ENCODE results near the gene KAT6B. TPM values are rescaled to one million over a fixed set of nuclear protein-coding genes. Genes with fewer than 3 reads are reported as not detected.
"Not testable (repeated sequence)": the region's sequence is repeated elsewhere in the genome, so short reads cannot be mapped to it uniquely, and the experiment has no call there.

Gene KAT6B
- total RNA-seq, 2 donors from 2014 or later = 19.4 to 27.1 TPM

DNA sequence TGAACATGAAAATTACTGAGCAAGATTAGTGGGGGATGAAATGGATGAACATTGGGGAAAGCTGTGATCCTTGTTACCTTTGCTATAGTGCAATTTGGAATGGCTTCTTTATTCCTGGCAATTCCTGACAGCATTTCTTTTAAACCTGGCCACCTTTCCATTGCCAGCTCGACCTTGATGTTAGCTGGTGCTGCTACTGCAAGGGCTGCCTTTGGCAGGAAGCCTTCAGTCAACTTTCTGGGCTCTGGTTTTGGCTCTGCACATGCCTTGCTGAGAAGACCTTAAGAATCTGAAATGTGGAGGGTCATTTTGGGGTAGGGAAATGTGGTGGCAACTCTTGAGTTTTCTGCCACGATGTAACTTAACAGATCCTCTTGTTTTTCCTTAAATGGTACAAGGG, 64.7 kb downstream of the KAT6B start:
- peaks cover 0 to 5% of the 10 kb centered on the region in 2 donors for H3K9me3 Mint-ChIP-seq
- H3K27ac Mint-ChIP-seq = no peak overlapping the region
- no peak for DNase-seq (ENCODE audit: low spot score in 2 of 2)
- ATAC-seq = no peak
- peaks cover 0 to 7% of the 10 kb centered on the region in 2 donors for H3K36me3 Mint-ChIP-seq

DNA sequence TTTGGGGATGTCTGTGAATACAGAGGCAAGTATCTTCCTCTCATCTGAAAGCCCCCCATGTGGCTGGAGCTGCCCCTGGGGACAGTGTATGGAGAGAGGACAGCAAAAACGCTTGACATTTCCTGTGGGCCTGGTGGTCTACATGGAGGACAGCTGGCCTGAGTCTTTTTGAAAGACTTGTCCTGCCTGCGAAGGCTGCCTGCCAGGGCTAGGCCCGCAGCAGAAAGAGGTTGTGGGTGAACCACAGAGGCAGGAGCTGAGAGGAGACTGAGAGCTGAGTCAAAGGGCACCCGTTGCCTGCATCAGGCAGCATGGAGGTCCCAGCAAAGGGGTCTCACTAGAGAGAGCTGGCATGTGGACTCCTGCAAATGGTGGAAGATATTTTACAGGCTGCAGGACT, 66.4 kb downstream of the KAT6B start:
- no peak for ATAC-seq
- no peak overlapping the region for H3K27ac Mint-ChIP-seq
- H3K36me3 Mint-ChIP-seq = peaks cover 0 to 12% of the 10 kb centered on the region in 2 donors
- no peak for DNase-seq (ENCODE audit: low spot score in 2 of 2)
- H3K9me3 Mint-ChIP-seq = peaks cover 0 to 5% of the 10 kb centered on the region in 2 donors

DNA sequence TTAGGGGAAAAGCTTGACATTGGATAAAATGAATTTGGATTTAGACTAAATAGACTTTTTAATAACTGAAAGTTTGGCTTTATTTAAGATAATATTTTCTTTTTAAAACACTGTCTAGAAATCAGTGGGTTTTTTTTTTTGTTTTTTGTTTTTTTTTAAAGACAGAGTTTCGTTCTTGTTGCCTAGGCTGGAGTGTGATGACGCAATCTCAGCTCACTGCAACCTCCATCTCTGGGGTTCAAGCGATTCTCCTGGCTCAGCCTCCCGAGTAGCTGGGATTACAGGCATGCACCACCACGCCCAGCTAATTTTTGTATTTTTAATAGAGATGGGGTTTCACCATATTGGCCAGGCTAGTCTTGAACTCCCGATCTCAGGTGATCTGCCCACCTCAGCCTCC, 66.9 kb downstream of the KAT6B start:
- H3K9me3 Mint-ChIP-seq; H3K27ac Mint-ChIP-seq; ATAC-seq; DNase-seq (ENCODE audit: low spot score in 2 of 2): not testable (repeated sequence)
- H3K36me3 Mint-ChIP-seq = peaks cover 0 to 12% of the 10 kb centered on the region in 2 donors

DNA sequence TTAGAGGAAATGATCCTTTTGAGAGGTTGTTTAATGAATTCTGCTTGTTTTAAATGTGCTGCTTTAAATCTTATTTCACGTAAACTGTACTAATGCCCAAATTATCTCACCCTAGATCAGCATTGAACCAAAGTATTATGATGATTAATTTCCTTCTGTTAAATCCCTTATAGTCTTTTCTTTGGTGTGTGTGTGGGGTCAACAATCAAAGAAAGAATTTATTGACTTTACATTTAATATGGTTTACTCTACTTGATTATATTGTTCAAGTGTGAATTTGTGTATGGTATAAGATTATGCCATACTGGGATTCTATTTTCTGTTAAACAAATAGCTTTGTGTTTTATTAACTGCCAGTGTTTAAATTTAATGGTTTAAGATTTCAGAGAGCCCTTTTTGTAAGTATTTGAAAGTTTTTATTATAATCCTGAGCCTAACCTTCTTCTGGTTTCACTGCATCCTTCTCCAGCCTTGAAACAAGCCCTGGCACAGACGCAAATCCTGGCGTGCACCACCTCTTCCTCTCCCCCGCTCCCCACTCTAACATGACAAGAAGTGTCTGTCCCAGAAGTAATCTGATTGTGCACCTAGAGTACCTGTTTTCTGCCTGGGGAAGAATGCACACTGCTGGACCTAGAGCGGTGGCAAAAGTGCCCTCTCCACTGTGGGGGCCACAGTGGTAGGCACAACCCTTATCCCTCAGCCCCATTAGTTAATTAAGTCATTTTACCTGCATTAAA, 70.6 kb downstream of the KAT6B start:
- ATAC-seq = no peak
- peak overlapping the region; percentile 44 to 72 for H3K27ac Mint-ChIP-seq
- H3K9me3 Mint-ChIP-seq = peaks cover 0 to 6% of the 10 kb centered on the region in 2 donors
- no peak for DNase-seq (ENCODE audit: low spot score in 2 of 2)
- H3K36me3 Mint-ChIP-seq = peaks cover 0 to 17% of the 10 kb centered on the region in 2 donors

DNA sequence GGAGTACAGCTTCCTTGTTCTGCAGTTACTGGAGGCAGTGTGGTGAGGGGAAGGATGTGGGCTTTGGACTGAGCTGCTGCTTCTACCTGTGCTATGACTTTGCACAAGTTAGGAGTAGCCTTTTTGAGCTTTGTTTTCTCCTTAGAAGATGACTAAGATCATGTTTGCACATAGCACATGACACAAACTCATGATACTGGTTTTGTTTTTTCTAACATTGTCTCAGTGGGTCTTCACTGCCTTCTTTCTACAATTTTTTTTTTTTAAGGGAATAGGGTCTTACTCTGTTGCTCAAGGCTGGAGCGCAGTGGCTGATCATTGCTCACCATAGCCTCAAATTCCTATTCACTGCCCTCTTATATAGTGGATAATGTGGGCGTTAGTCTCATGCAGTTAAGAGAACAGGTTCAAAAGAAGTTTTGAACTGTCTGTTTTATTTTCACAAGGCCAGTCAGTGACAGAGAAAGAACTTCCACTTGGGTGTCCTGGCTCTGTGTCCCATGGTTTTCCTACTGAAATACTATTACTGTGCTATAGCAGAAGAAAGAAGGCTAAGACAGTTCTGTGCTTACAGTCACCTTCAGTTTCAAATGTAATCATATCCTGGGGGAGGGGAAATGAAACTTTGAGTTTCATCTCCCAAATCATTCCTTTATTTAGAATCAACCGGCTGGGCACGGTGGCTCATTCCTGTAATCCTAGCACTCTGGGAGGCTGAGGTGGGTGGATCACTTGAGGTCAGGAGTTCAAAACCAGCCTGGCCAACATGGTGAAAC, 72.0 kb downstream of the KAT6B start:
- peak overlapping the region; percentile 55 to 73 for H3K27ac Mint-ChIP-seq
- peaks cover 0 to 9% of the 10 kb centered on the region in 2 donors for H3K9me3 Mint-ChIP-seq
- peak; percentile 87 to 96 for ATAC-seq
- DNase-seq (ENCODE audit: low spot score in 2 of 2) = peak in 1 of 2 donors; percentile 20
- peaks cover 0 to 17% of the 10 kb centered on the region in 2 donors for H3K36me3 Mint-ChIP-seq

DNA sequence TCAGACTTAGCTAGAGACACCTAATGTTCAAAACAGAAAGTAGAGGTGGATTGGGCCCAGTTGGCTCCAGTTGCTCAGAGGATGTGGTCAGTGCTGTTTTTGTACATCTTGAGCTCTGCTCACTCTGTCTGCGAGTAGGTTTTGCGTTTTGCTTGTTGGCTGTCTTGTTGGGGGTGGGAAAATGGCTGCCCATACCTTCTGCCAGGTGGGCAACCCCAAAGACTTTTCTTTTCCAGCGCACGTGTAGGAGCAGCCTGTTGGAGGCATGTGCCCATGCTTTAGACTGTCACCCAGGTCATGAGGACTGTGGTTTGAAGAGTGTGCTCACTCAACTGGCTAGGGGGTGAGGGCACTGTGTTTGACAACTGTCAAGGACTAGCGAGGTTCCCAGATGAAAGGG, 73.9 kb downstream of the KAT6B start:
- ATAC-seq (peak in 1 of 2 donors; percentile 33), DNase-seq (ENCODE audit: low spot score in 2 of 2) (peak in 1 of 2 donors; percentile 7)
- Mint-ChIP-seq H3K27ac (no peak overlapping the region), H3K36me3 (peaks cover 0 to 17% of the 10 kb centered on the region in 2 donors), H3K9me3 (peaks cover 0 to 9% of the 10 kb centered on the region in 2 donors)

DNA sequence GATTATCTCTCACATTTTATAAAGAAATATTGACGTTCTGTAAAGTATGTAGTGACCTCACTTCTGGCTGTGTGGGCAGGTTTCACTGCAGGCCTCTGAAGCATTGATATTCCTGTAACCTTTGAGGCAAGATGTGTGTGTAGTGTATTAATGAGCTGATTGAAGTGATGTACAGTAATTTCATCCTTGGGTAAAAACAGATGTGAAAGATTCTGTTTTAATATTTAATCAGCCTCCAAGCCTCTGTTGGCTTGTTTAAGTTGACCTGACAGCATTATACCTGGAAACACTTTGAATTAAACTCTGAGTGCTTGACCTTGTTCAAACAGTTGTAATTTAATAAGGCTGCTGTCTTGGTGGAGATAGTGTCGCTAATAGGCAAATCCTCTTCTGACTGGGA, 74.9 kb downstream of the KAT6B start:
- peak overlapping the region in 1 of 2 donors; percentile 35 for H3K27ac Mint-ChIP-seq
- peaks cover 0 to 4% of the 10 kb centered on the region in 2 donors for H3K9me3 Mint-ChIP-seq
- no peak for ATAC-seq
- no peak for DNase-seq (ENCODE audit: low spot score in 2 of 2)
- H3K36me3 Mint-ChIP-seq = peaks cover 0 to 10% of the 10 kb centered on the region in 2 donors

DNA sequence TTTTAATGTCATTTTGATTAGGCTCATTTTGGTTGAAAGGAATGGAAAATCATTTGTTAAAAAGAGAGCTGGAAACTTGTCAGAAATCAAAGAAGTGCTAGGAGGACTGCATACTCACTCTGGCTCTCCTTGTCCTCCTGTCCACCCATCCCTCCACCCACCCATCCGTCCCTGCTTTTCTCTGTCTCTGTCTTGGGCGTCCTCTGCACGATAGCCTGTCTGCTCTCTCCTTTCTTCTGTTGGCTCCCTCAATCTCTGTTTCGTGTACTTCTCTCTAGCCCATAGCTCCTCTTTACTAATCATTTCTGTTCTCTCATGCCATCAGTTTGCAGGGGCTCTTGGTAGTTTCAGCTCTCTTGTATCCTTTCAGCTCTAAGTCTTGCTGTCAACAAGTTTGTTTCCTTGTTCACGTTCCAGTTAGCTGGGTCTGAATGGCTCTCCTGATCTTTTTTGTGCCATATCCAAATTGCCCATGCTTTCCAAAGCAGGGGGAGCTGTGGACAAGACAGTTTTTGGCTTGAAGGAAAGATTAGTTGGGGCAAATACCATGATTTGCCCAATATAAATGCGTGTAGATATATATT, 75.6 kb downstream of the KAT6B start:
- Mint-ChIP-seq H3K27ac (peak overlapping the region in 1 of 2 donors; percentile 35), H3K36me3 (peaks cover 0 to 10% of the 10 kb centered on the region in 2 donors), H3K9me3 (peaks cover 0 to 4% of the 10 kb centered on the region in 2 donors)
- DNase-seq (ENCODE audit: low spot score in 2 of 2) (no peak), ATAC-seq (no peak)

DNA sequence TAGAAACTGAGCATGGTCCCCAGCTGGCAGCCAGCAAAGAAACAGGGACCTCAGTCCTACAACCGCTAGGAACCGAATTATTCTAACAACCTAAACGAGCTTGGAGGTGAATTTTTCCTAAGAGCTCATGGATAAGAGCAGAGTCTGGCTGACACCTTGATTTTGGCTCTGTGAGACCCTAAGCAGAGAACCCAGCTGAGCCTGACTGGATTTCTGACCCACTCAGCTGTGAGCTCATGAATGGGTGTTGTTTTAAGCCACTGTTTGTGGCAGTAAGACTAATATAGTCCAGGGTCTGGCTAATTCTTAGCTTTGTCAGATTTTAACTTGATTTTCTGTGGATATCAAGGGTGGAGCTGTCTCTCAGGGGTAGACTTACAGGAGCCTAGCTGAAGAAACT, 77.1 kb downstream of the KAT6B start:
- H3K9me3 Mint-ChIP-seq = peaks cover 0 to 4% of the 10 kb centered on the region in 2 donors
- peaks cover 0 to 5% of the 10 kb centered on the region in 2 donors for H3K36me3 Mint-ChIP-seq
- no peak overlapping the region for H3K27ac Mint-ChIP-seq
- DNase-seq (ENCODE audit: low spot score in 2 of 2) (no peak), ATAC-seq (no peak)

DNA sequence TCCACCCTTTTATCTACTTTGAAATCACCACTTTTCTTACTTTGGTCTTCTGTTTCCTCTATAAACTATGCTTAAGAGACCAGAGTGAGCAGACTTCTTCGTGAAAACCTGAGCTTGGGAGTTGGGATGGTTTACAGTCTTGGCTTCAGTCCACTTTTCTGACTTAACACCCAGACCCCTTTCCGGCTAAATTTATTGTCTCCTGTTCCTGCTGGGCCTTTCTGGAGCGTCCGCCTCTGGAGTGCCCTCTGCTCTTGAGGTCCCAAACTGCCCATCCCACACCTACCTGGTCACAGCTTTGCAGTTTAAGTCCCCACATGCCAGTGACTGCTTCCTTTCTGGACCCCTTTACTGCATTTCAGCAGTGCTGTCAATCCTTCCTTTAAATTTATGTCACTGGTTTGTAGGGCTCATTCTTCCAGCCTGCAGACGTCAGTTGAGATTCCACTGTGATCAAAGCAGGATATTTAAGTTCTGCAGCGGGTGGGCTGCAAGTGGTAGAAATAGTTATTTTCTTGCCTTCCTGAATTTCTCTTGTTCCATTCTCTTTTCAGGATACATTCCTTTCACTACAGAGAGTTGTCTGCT, 80.3 kb downstream of the KAT6B start:
- DNase-seq (ENCODE audit: low spot score in 2 of 2) (no peak), ATAC-seq (no peak)
- Mint-ChIP-seq H3K27ac (no peak overlapping the region), H3K9me3 (peaks cover 0 to 4% of the 10 kb centered on the region in 2 donors), H3K36me3 (no peaks in the 10 kb centered on the region)

DNA sequence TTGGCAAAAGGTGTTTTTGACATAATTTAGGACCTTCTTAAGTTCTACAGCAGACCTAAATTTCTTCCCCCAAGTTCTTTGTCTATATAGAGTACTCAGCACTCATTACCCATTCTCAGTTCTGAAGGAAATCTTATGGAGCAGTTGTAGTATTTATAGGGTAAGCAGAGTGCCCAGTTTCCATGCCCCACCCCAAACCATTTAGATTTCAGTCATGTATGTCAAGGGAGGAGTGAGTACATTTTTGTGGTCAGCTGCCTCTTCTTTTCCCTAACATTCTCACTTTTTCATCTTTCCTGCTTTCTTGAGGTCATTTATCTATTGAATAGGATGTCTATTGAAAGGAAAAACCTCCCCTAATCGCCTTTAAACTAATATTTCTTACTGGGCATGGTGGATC, 83.3 kb downstream of the KAT6B start:
- no peak overlapping the region for H3K27ac Mint-ChIP-seq
- DNase-seq (ENCODE audit: low spot score in 2 of 2) (no peak), ATAC-seq (no peak)
- no peaks in the 10 kb centered on the region for H3K9me3 Mint-ChIP-seq
- H3K36me3 Mint-ChIP-seq = no peaks in the 10 kb centered on the region

DNA sequence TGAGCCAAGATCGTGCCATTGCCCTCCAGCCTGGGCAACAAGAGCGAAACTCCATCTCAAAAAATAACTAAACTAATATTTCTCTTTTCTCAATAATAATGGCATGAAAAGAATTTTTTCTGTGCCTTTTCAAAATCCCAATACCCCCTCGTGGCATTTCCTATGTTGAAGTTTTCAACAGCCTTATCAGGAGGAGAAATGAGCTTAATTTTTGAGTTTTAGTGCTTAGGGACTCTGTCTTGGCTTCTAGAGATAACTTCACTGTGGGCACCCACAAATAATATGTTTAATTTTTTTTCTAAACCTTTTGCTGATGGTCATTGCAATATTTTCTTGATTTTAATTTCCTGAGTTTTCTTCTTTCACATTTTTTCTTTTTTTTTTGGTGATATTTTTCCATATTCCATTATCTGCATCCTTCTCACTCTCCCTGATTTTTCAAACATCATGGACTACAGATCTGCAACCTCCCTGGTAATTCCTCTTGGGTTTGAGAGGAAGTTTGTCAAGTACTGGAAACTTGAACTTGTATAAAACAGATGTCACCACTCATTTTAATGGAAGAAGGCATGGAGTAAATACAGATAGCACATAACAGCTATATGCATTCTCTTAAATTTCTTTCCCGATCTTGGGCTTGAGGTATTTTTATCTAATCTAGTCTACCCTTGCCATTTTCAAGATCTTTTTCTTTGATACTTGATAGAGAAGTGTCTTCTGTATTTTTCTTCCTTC, 84.0 kb downstream of the KAT6B start:
- DNase-seq (ENCODE audit: low spot score in 2 of 2) = no peak
- Mint-ChIP-seq H3K27ac (no peak overlapping the region), H3K36me3 (no peaks in the 10 kb centered on the region), H3K9me3 (peaks cover 0 to 3% of the 10 kb centered on the region in 2 donors)
- no peak for ATAC-seq

DNA sequence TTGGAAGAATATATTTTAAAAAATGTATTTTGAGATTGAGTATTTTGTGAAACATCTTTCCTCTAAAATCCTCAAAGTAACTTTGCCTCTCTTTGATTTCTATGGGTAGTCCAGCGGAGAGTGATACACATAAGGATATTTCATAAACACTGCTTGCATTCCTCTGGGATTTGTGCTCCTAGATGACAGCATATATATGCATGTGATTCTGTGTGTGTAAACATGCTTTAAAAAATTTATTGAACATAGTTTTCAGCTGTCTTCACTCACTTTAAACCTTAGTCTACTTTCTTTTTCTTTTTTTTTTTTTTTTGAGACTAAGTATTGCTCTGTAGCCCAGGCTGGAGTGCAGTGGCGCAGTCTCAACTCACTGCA, 84.6 kb downstream of the KAT6B start:
- no peak for ATAC-seq
- DNase-seq (ENCODE audit: low spot score in 2 of 2) = no peak
- Mint-ChIP-seq H3K9me3 (peaks cover 0 to 5% of the 10 kb centered on the region in 2 donors), H3K36me3 (no peaks in the 10 kb centered on the region), H3K27ac (no peak overlapping the region)

DNA sequence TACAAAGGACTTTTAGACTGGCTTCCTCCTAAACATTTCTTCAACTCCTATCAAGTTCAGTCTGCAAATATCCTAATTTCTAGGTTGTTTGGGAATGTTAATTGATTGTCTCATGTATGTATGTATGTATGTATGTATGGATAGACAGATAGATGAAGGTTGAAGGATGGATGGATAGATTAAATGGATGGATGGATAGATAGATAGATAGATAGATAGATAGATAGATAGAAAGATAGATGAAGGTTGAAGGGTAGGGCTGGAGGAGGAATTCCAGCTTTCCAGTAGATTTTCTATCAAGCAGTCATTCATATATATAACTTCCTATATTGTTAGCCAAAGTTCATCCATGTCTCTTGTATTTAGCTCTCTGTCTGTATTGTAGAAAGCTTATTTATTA, 85.8 kb downstream of the KAT6B start:
- no peak for DNase-seq (ENCODE audit: low spot score in 2 of 2)
- no peak for ATAC-seq
- Mint-ChIP-seq H3K27ac (no peak overlapping the region), H3K9me3 (peaks cover 0 to 5% of the 10 kb centered on the region in 2 donors), H3K36me3 (no peaks in the 10 kb centered on the region)

DNA sequence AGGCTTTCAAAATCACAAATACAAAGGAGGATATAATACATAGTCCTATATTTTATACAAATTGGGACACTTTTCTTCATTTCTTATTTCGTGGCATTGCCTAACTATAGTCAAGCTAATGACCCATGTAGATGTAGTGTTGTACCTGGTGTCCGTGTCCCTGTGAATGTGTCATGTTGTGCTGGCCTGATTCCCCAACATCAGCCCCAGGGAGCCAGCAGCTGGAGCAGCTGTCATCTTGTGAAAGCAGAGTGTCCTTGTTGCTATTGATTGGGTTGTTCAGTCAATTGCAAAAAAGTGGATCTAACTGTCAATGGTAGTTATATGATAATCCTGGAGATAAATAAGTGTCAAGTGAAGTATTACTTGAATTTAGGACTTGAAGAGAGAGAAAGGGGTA, 86.3 kb downstream of the KAT6B start:
- H3K36me3 Mint-ChIP-seq = no peaks in the 10 kb centered on the region
- no peak for ATAC-seq
- peaks cover 3 to 9% of the 10 kb centered on the region in 2 donors for H3K9me3 Mint-ChIP-seq
- no peak overlapping the region for H3K27ac Mint-ChIP-seq
- no peak for DNase-seq (ENCODE audit: low spot score in 2 of 2)

DNA sequence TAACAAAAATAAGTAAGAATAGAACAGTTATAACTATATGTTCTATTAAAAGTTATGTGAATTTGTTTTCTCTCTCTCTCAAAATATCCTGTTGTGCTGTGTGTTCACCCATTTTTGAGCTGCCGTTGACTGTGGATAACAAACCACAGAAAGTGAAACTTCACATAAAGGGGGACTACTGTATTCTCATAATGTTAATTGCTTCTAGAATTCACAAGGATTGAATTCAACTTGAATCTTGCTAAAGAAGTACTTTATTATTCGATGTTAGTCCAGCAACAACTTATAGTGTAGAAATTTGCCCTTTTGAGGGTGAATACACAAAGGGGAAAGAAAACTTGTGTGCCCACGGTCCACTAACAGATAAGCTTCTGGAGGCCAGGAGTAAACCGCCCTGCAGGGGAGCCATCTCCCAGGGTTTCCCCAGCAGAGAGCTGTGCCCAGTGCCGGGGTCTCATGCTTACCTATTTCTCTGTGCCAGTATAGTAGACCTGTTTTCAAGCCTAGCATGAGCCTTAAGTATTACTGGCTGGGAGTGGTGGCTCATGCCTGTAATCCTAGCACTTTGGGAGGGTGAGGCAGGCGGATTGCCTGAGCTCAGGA, 87.1 kb downstream of the KAT6B start:
- Mint-ChIP-seq H3K27ac (peak overlapping the region in 1 of 2 donors; percentile 28), H3K9me3 (peaks cover 4 to 10% of the 10 kb centered on the region in 2 donors)

More for the DNA sequence above, 87.1 kb downstream of the KAT6B start:
- peak in 1 of 2 donors; percentile 40 for ATAC-seq
- no peak for DNase-seq (ENCODE audit: low spot score in 2 of 2)
- no peaks in the 10 kb centered on the region for H3K36me3 Mint-ChIP-seq
